ENCODE results near the gene KRT33A. TPM values are rescaled to one million over a fixed set of nuclear protein-coding genes. Genes with fewer than 3 reads are reported as not detected.
"Not testable (repeated sequence)": the region's sequence is repeated elsewhere in the genome, so short reads cannot be mapped to it uniquely, and the experiment has no call there.

The KRT33A gene
- not detected for total RNA-seq

GRCh38 chr17:41350381-41350878 lies at the start of gene KRT33A:
Gene KRT33A, minus strand, starts transcription at chr17:41350828. Its CDS starts 61 bp downstream, at chr17:41350767.
- not testable (repeated sequence) for H3K27ac Mint-ChIP-seq; ATAC-seq (replicated peaks in 1 of 2); DNase-seq; H3K4me1 Mint-ChIP-seq (ENCODE audit: low read depth); H3K4me3 Mint-ChIP-seq; H3K27me3 Mint-ChIP-seq (ENCODE audit: low read depth); H3K9me3 Mint-ChIP-seq; H3K36me3 Mint-ChIP-seq (ENCODE audit: insufficient read depth in 2 of 2)

- ATAC-seq (replicated peaks in 1 of 2): no peak
- H3K4me3 Mint-ChIP-seq: no peak within 1 kb of the TSS
- no peaks in the 10 kb centered on the region for H3K9me3 Mint-ChIP-seq
- no peaks in the 10 kb centered on the region for H3K36me3 Mint-ChIP-seq (ENCODE audit: insufficient read depth in 2 of 2)
- DNase-seq: no peak
- H3K4me1 Mint-ChIP-seq (ENCODE audit: low read depth): peaks cover under 1% of the 10 kb centered on the region
- peaks cover 8% of the 10 kb centered on the region for H3K27me3 Mint-ChIP-seq (ENCODE audit: low read depth)
- no peak within 1 kb of the TSS for H3K27ac Mint-ChIP-seq
These were observed 46.5 kb upstream of the KRT33A start, which contains the start of gene KRT31 for GRCh38 chr17:41396996-41397660. Gene KRT31, minus strand, starts transcription at chr17:41397608. Its CDS starts 69 bp downstream, at chr17:41397539.

GRCh38 chr17:41396340-41396739 lies 45.7 kb upstream of the KRT33A start:
- Mint-ChIP-seq H3K4me1 (ENCODE audit: low read depth) (no peaks in the 10 kb centered on the region), H3K4me3 (no peak overlapping the region), H3K36me3 (ENCODE audit: insufficient read depth in 2 of 2) (no peaks in the 10 kb centered on the region), H3K9me3 (no peaks in the 10 kb centered on the region), H3K27me3 (ENCODE audit: low read depth) (peaks cover 12% of the 10 kb centered on the region), H3K27ac (no peak overlapping the region)
- DNase-seq (no peak), ATAC-seq (replicated peaks in 1 of 2) (no peak)

GRCh38 chr17:41395611-41396010 lies 45.0 kb upstream of the KRT33A start:
- Mint-ChIP-seq H3K27ac (no peak overlapping the region), H3K4me3 (no peak overlapping the region), H3K27me3 (ENCODE audit: low read depth) (peaks cover 12% of the 10 kb centered on the region), H3K36me3 (ENCODE audit: insufficient read depth in 2 of 2) (no peaks in the 10 kb centered on the region), H3K9me3 (no peaks in the 10 kb centered on the region), H3K4me1 (ENCODE audit: low read depth) (no peaks in the 10 kb centered on the region)
- DNase-seq: no peak
- no peak for ATAC-seq (replicated peaks in 1 of 2)

GRCh38 chr17:41395044-41395443 lies 44.4 kb upstream of the KRT33A start:
- H3K4me3 Mint-ChIP-seq; H3K4me1 Mint-ChIP-seq (ENCODE audit: low read depth); H3K36me3 Mint-ChIP-seq (ENCODE audit: insufficient read depth in 2 of 2); DNase-seq; H3K27me3 Mint-ChIP-seq (ENCODE audit: low read depth); H3K9me3 Mint-ChIP-seq; ATAC-seq (replicated peaks in 1 of 2); H3K27ac Mint-ChIP-seq: not testable (repeated sequence)

GRCh38 chr17:41394254-41394996 lies 43.8 kb upstream of the KRT33A start:
- no peaks in the 10 kb centered on the region for H3K9me3 Mint-ChIP-seq
- H3K4me1 Mint-ChIP-seq (ENCODE audit: low read depth): no peaks in the 10 kb centered on the region
- ATAC-seq (replicated peaks in 1 of 2) (no peak), DNase-seq (no peak)
- no peak overlapping the region for H3K4me3 Mint-ChIP-seq
- H3K27ac Mint-ChIP-seq: no peak overlapping the region
- peaks cover 6% of the 10 kb centered on the region for H3K27me3 Mint-ChIP-seq (ENCODE audit: low read depth)
- H3K36me3 Mint-ChIP-seq (ENCODE audit: insufficient read depth in 2 of 2): no peaks in the 10 kb centered on the region

GRCh38 chr17:41393826-41394225 lies 43.2 kb upstream of the KRT33A start:
- Mint-ChIP-seq H3K9me3 (no peaks in the 10 kb centered on the region), H3K36me3 (ENCODE audit: insufficient read depth in 2 of 2) (peaks cover 0 to 3% of the 10 kb centered on the region in 2 donors), H3K27me3 (ENCODE audit: low read depth) (peaks cover 6% of the 10 kb centered on the region), H3K27ac (no peak overlapping the region), H3K4me3 (no peak overlapping the region), H3K4me1 (ENCODE audit: low read depth) (no peaks in the 10 kb centered on the region)
- no peak for ATAC-seq (replicated peaks in 1 of 2)
- no peak for DNase-seq

- ATAC-seq (replicated peaks in 1 of 2): no peak
- DNase-seq: no peak
- no peak overlapping the region for H3K4me3 Mint-ChIP-seq
- H3K9me3 Mint-ChIP-seq: no peaks in the 10 kb centered on the region
- H3K27me3 Mint-ChIP-seq (ENCODE audit: low read depth): peaks cover 6% of the 10 kb centered on the region
- no peak overlapping the region for H3K27ac Mint-ChIP-seq
- H3K36me3 Mint-ChIP-seq (ENCODE audit: insufficient read depth in 2 of 2): peaks cover 0 to 3% of the 10 kb centered on the region in 2 donors
- H3K4me1 Mint-ChIP-seq (ENCODE audit: low read depth): no peaks in the 10 kb centered on the region
These were observed 42.7 kb upstream of the KRT33A start for GRCh38 chr17:41393294-41393693.

- Mint-ChIP-seq H3K36me3 (ENCODE audit: insufficient read depth in 2 of 2) (peaks cover 0 to 5% of the 10 kb centered on the region in 2 donors), H3K4me1 (ENCODE audit: low read depth) (no peaks in the 10 kb centered on the region), H3K27me3 (ENCODE audit: low read depth) (peaks cover 6% of the 10 kb centered on the region), H3K9me3 (peaks cover 0 to 2% of the 10 kb centered on the region in 2 donors), H3K27ac (no peak overlapping the region), H3K4me3 (no peak overlapping the region)
- DNase-seq (no peak), ATAC-seq (replicated peaks in 1 of 2) (no peak)
These were observed 41.6 kb upstream of the KRT33A start for GRCh38 chr17:41392278-41392677.

GRCh38 chr17:41391535-41391934 lies 40.9 kb upstream of the KRT33A start:
- ATAC-seq (replicated peaks in 1 of 2): no peak

GRCh38 chr17:41390411-41390938 lies 39.8 kb upstream of the KRT33A start:
- H3K4me1 Mint-ChIP-seq (ENCODE audit: low read depth): no peaks in the 10 kb centered on the region
- H3K36me3 Mint-ChIP-seq (ENCODE audit: insufficient read depth in 2 of 2): peaks cover 2 to 7% of the 10 kb centered on the region in 2 donors
- DNase-seq: no peak
- H3K27me3 Mint-ChIP-seq (ENCODE audit: low read depth): peaks cover 6% of the 10 kb centered on the region
- no peak overlapping the region for H3K27ac Mint-ChIP-seq
- H3K4me3 Mint-ChIP-seq: no peak overlapping the region
- H3K9me3 Mint-ChIP-seq: peaks cover 4 to 5% of the 10 kb centered on the region in 2 donors
- no peak for ATAC-seq (replicated peaks in 1 of 2)

More at GRCh38 chr17:41391535-41391934, 40.9 kb upstream of the KRT33A start:
- Mint-ChIP-seq H3K4me3 (no peak overlapping the region), H3K9me3 (peaks cover 3 to 5% of the 10 kb centered on the region in 2 donors), H3K27me3 (ENCODE audit: low read depth) (peaks cover 6% of the 10 kb centered on the region), H3K4me1 (ENCODE audit: low read depth) (no peaks in the 10 kb centered on the region), H3K27ac (no peak overlapping the region), H3K36me3 (ENCODE audit: insufficient read depth in 2 of 2) (peaks cover 2 to 7% of the 10 kb centered on the region in 2 donors)
- no peak for DNase-seq

- H3K27ac Mint-ChIP-seq: no peak overlapping the region
- H3K27me3 Mint-ChIP-seq (ENCODE audit: low read depth): peaks cover 6% of the 10 kb centered on the region
- ATAC-seq (replicated peaks in 1 of 2) (no peak), DNase-seq (no peak)
- peaks cover 2 to 7% of the 10 kb centered on the region in 2 donors for H3K36me3 Mint-ChIP-seq (ENCODE audit: insufficient read depth in 2 of 2)
- H3K4me1 Mint-ChIP-seq (ENCODE audit: low read depth): no peaks in the 10 kb centered on the region
- peaks cover 4 to 5% of the 10 kb centered on the region in 2 donors for H3K9me3 Mint-ChIP-seq
- H3K4me3 Mint-ChIP-seq: no peak overlapping the region
These were observed 37.0 kb upstream of the KRT33A start for GRCh38 chr17:41387670-41388069.

- Mint-ChIP-seq H3K4me3 (no peak overlapping the region), H3K27ac (no peak overlapping the region), H3K36me3 (ENCODE audit: insufficient read depth in 2 of 2) (peaks cover 2 to 7% of the 10 kb centered on the region in 2 donors), H3K9me3 (peaks cover 4 to 5% of the 10 kb centered on the region in 2 donors), H3K27me3 (ENCODE audit: low read depth) (no peaks in the 10 kb centered on the region), H3K4me1 (ENCODE audit: low read depth) (no peaks in the 10 kb centered on the region)
- ATAC-seq (replicated peaks in 1 of 2): no peak
- no peak for DNase-seq
These were observed 35.6 kb upstream of the KRT33A start for GRCh38 chr17:41386227-41386626.

Data from activated T-cell treated with anti-CD3 and anti-CD28 coated beads, Interleukin-2, amount 50 U/mL, for 72 hours (primary cell).